ENCODE results near the gene ANKS1A. TPM values are rescaled to one million over a fixed set of nuclear protein-coding genes. Genes with fewer than 3 reads are reported as not detected.

Gene ANKS1A
- total and polyA plus RNA-seq, 3 donors from 2014 or later: 44.2 to 96.9 (median 95.9) TPM

GRCh38 chr6:34914358-34914757 lies 25.3 kb downstream of the ANKS1A start:
- H3K27ac ChIP-seq: no peak overlapping the region
- 81 to 82% methylated on average over 4 of the region's 4 CpGs for WGBS, 2 donors
- no peak for TF ChIP-seq POLR2A (IDR thresholded peaks at IDR 0.05)
- no peak for TF ChIP-seq CTCF (IDR thresholded peaks at IDR 0.05)

GRCh38 chr6:34916348-34916967 lies 27.4 kb downstream of the ANKS1A start:
- Histone ChIP-seq H3K9me3 (no peaks in the 10 kb centered on the region), H3K27me3 (no peaks in the 10 kb centered on the region), H3K27ac (peak overlapping the region; percentile 36 to 62), H3K36me3 (ENCODE audit: low read depth, missing control alignments) (no peaks in the 10 kb centered on the region), H3K4me3 (no peak overlapping the region), H3K4me1 (peaks cover 36% of the 10 kb centered on the region)
- no peak for TF ChIP-seq POLR2A (IDR thresholded peaks at IDR 0.05)
- no peak for TF ChIP-seq CTCF (IDR thresholded peaks at IDR 0.05)
- WGBS, 2 donors: 71 to 83% methylated on average over 4 of the region's 4 CpGs
- intact Hi-C loops (cut with DNase I; ENCODE audit: low total_unique reads): no loop called here
- no peak for DNase-seq

More at GRCh38 chr6:34914358-34914757, 25.3 kb downstream of the ANKS1A start:
- intact Hi-C loops (cut with DNase I; ENCODE audit: low total_unique reads): no loop called here
- Histone ChIP-seq H3K9me3 (no peaks in the 10 kb centered on the region), H3K36me3 (ENCODE audit: low read depth, missing control alignments) (no peaks in the 10 kb centered on the region), H3K4me3 (no peak overlapping the region), H3K4me1 (peaks cover 36% of the 10 kb centered on the region), H3K27me3 (no peaks in the 10 kb centered on the region)
- DNase-seq: no peak

- WGBS, 2 donors: 71 to 85% methylated on average over 5 to 6 of the region's 6 CpGs
- no peak for DNase-seq
- TF ChIP-seq POLR2A (IDR thresholded peaks at IDR 0.05) (no peak), CTCF (IDR thresholded peaks at IDR 0.05) (no peak)
- Histone ChIP-seq H3K9me3 (no peaks in the 10 kb centered on the region), H3K4me1 (peaks cover 39% of the 10 kb centered on the region), H3K27ac (peak overlapping the region; percentile 2 to 62), H3K36me3 (ENCODE audit: low read depth, missing control alignments) (no peaks in the 10 kb centered on the region), H3K27me3 (no peaks in the 10 kb centered on the region), H3K4me3 (no peak overlapping the region)
- intact Hi-C loops (cut with DNase I; ENCODE audit: low total_unique reads): no loop called here
Measured at GRCh38 chr6:34917626-34918285, 28.7 kb downstream of the ANKS1A start.

- TF ChIP-seq POLR2A (IDR thresholded peaks at IDR 0.05): no peak
- TF ChIP-seq CTCF (IDR thresholded peaks at IDR 0.05): no peak
- Histone ChIP-seq H3K36me3 (ENCODE audit: low read depth, missing control alignments) (no peaks in the 10 kb centered on the region), H3K9me3 (no peaks in the 10 kb centered on the region), H3K27ac (no peak overlapping the region), H3K4me1 (peaks cover 36% of the 10 kb centered on the region), H3K4me3 (no peak overlapping the region), H3K27me3 (no peaks in the 10 kb centered on the region)
- intact Hi-C loops (cut with DNase I; ENCODE audit: low total_unique reads): no loop called here
- DNase-seq: no peak
- 95 to 97% methylated on average over 1 of the region's 1 CpG for WGBS, 2 donors
Measured at GRCh38 chr6:34919651-34920050, 30.6 kb downstream of the ANKS1A start.

Data from testis (tissue), 3 donors.